Astrocyte of the spinal cord (primary cell): ENCODE data around the gene FBRSL1.

ENCODE experiments used
- DNase-seq: peaks from one replicate; pipeline ENCODE4 v3.0.0; 2011; ENCODE audit warnings: low read depth, low spot score
- H3K4me3 ChIP-seq: 2 replicates; pipeline ENCODE4 v1.5.1; 2011; ENCODE audit warnings: low read depth, mild to moderate bottlenecking, low read length, moderate library complexity
- in situ Hi-C: cut with HindIII; loops from 2 replicates; pipeline ENCODE4 v1.10.0; 2017; ENCODE audit warnings: low sequenced_read_pairs
- TF ChIP-seq, protein P1 (sequence below): IDR thresholded peaks from 2 replicates; pipeline ENCODE4 v1.5.1; 2012; ENCODE audit warnings: low read depth, mild to moderate bottlenecking, low read length, inconsistent platforms

FBRSL1 gene

DNA sequence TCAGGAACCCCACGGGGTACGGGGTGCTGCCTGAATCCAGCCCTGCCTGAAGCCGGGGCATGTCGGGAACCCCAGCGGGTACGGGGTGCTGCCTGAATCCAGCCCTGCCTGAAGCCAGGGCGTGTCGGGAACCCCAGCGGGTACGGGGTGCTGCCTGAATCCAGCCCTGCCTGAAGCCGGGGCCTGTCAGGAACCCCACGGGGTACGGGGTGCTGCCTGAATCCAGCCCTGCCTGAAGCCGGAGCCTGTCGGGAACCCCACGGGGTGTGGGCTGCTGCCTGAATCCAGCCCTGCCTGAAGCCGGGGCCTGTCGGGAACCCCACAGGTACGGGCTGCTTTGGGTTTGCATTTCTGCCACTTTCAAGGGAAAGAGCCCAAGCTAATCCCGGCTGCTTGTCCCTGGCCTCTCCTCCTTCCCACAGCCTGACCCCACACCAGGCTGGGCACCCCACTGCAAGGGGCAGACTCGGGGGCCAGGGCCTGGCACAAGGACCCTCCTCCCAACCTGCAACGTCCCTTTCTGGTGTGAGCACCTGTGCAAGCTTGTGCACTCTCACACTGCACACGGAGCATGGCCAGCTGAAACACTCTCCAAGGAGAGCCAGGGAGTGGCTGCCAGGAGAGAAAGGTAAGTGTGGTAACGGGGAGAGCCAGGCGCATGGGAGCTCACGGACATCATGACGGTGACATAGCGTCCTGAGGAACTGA lies 5.6 kb upstream of the FBRSL1 start:
- no peak for DNase-seq
- H3K4me3 ChIP-seq: no peak overlapping the region
- TF ChIP-seq, protein P1, sequence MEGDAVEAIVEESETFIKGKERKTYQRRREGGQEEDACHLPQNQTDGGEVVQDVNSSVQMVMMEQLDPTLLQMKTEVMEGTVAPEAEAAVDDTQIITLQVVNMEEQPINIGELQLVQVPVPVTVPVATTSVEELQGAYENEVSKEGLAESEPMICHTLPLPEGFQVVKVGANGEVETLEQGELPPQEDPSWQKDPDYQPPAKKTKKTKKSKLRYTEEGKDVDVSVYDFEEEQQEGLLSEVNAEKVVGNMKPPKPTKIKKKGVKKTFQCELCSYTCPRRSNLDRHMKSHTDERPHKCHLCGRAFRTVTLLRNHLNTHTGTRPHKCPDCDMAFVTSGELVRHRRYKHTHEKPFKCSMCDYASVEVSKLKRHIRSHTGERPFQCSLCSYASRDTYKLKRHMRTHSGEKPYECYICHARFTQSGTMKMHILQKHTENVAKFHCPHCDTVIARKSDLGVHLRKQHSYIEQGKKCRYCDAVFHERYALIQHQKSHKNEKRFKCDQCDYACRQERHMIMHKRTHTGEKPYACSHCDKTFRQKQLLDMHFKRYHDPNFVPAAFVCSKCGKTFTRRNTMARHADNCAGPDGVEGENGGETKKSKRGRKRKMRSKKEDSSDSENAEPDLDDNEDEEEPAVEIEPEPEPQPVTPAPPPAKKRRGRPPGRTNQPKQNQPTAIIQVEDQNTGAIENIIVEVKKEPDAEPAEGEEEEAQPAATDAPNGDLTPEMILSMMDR: no peak
- in situ Hi-C loops: no loop called here

DNA sequence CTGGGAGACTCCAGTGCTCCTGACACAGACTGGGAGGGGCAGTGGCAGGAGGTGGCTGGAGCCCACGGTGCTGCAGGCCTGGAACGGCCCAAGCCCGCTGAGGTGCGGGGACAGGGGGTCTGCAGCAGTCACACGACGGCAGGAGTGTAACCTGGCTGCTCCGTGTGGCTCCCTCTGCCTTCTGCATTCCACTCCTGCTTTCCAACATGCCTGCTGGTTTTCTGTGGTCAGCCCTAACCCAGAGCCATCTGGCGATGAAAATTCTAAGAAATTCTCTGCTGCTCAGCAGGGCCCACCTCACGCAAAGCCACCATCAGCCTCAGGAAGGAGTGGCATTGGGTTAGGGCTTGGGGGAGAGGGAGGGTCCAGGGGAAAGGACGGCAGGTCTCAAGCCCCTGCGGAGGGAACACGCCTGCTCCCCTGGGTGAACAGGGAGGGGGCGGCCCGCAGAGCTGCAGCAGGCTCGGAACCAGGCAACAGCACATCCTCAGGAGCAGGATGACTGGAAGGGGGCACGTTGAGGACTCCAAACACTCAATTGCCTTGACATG lies 5.0 kb upstream of the FBRSL1 start:
- in situ Hi-C loops: no loop called here
- no peak for DNase-seq
- no peak overlapping the region for H3K4me3 ChIP-seq
- TF ChIP-seq, protein P1: no peak

DNA sequence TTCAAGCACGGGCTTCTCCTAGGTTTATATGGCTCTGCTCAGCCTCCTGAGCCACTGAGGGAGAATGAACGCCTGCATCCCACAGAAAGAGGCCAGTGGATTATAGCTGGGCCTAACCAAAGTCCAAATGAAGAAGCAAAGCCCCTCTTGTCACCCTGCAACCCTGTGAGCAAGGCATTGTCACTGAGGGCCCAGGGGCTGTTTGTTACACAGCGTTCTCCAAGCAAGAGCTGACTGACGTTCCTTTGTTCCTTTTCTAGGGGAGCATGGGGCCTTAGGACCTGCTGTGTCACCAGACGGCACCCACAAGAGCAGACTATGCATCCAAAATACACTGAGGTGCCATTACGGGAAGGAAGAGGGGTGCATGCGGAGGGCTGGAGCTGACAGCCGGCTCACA lies 4.3 kb upstream of the FBRSL1 start:
- in situ Hi-C loops: no loop called here
- TF ChIP-seq, protein P1: no peak
- no peak overlapping the region for H3K4me3 ChIP-seq
- no peak for DNase-seq

DNA sequence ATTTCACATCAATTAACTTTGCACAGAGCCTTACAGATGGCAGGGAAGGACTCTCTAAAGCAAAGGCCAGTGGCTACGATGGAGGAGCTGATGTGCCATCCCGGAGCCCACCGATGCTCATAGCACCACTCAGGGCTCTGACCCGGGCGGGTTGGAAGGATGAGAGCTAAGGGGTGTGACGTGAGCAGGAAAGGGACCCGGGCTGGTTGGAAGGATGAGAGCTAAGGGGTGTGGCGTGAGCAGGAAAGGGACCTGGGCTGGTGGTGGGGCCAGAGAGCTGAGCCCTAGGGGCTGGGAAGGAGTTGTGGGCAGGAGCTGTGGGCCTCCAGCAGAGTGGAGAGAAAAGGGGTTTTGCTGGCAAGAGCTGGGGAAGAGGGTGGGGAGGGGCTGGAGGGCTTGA lies 3.8 kb upstream of the FBRSL1 start:
- no peak overlapping the region for H3K4me3 ChIP-seq
- in situ Hi-C loops: no loop called here
- no peak for DNase-seq
- TF ChIP-seq, protein P1: no peak

DNA sequence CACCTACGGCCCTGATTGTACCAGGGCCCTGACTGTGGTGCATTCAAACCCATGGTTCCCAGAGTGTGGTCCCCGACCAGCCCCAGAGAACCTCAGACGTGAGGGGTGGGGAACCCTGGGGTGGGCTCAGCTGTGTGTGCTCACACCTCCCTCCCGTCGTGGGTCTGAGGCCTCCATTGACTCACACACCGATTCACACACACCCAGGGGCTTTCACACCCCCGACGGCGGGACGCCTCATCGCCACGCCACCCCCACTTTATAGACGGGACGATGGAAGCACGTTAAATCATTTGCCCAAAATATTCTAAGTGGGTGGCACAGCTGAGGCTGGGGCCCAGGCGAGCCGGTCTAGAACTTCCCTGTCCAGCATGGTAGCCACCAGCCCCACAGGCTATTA lies 3.4 kb upstream of the FBRSL1 start:
- no peak for DNase-seq
- in situ Hi-C loops: no loop called here
- TF ChIP-seq, protein P1: no peak
- H3K4me3 ChIP-seq: no peak overlapping the region

DNA sequence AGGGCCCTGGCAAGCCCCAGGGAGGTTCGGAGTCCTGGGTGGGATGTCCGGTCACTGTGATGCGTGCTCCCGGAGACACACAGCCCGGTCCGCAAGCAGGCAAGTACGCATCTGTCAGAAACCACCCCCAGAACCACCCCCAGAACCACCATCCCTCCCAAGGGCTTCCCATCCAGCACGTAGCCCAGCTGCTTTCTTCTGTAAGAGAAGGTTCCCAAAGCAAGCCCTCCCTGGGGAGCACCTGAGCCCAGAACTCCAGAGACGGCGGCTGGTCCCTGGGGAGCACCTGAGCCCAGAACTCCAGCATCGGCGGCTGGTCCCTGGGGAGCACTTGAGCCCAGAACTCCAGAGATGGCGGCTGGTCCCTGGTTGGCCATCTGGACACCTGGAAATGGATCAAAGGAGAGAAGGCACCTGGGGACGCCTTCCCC lies 2.6 kb upstream of the FBRSL1 start:
- no peak overlapping the region for H3K4me3 ChIP-seq
- TF ChIP-seq, protein P1: no peak
- DNase-seq: no peak
- in situ Hi-C loops: no loop called here
